HG03565 (cell line): ENCODE data around the gene SHISAL2A.

ENCODE experiments used
- ATAC-seq: cut with Tn5 transposase; IDR thresholded peaks from one replicate; pipeline ENCODE4 v1.9.1; 2021; ENCODE audit warnings: mild to moderate bottlenecking, moderate library complexity; ENCODE audit not compliant: unreplicated experiment

Gene SHISAL2A

GRCh38 chr1:52615489-52616042, 17.4 kb upstream of the SHISAL2A start:
- ATAC-seq, result no peak

- ATAC-seq, result no peak
Measured at GRCh38 chr1:52621950-52622349, 11.0 kb upstream of the SHISAL2A start.

- ATAC-seq, result no peak
Measured at GRCh38 chr1:52623812-52624211, 9.2 kb upstream of the SHISAL2A start.

GRCh38 chr1:52627028-52627427, 5.9 kb upstream of the SHISAL2A start:
- ATAC-seq, result no peak

GRCh38 chr1:52628614-52629324, 4.2 kb upstream of the SHISAL2A start:
- no peak for ATAC-seq

- no peak for ATAC-seq
Measured at GRCh38 chr1:52629325-52629643, 3.7 kb upstream of the SHISAL2A start.

- ATAC-seq, result no peak
Measured at GRCh38 chr1:52629667-52630066, 3.3 kb upstream of the SHISAL2A start.

GRCh38 chr1:52631759-52632331, 1.1 kb upstream of the SHISAL2A start:
- no peak for ATAC-seq

- ATAC-seq, result no peak
Measured at GRCh38 chr1:52633291-52633754, 355 bp downstream of the SHISAL2A start.

- ATAC-seq, result no peak
Measured at GRCh38 chr1:52634111-52634510, 1.1 kb downstream of the SHISAL2A start.

GRCh38 chr1:52635321-52636089, 2.5 kb downstream of the SHISAL2A start:
- no peak for ATAC-seq

- peak; percentile 60 for ATAC-seq
Measured at GRCh38 chr1:52636721-52637695, 4.0 kb downstream of the SHISAL2A start.

GRCh38 chr1:52637946-52638345, 5.0 kb downstream of the SHISAL2A start:
- ATAC-seq, result no peak

- no peak for ATAC-seq
Measured at GRCh38 chr1:52640697-52641096, 7.7 kb downstream of the SHISAL2A start.

GRCh38 chr1:52641307-52641706, 8.3 kb downstream of the SHISAL2A start:
- ATAC-seq, result no peak

GRCh38 chr1:52645261-52645660, 12.3 kb downstream of the SHISAL2A start:
- ATAC-seq, result no peak

- no peak for ATAC-seq
Measured at GRCh38 chr1:52651904-52652303, 18.9 kb downstream of the SHISAL2A start.

GRCh38 chr1:52653207-52653849, 20.4 kb downstream of the SHISAL2A start:
- no peak for ATAC-seq

- no peak for ATAC-seq
Measured at GRCh38 chr1:52654063-52654462, 21.1 kb downstream of the SHISAL2A start.

- ATAC-seq, result no peak
Measured at GRCh38 chr1:52657702-52658101, 24.7 kb downstream of the SHISAL2A start.
